ENCODE measurements around the gene RCN1.
"Not testable (repeated sequence)": the region's sequence is repeated elsewhere in the genome, so short reads cannot be mapped to it uniquely, and the experiment has no call there.

Gene RCN1

DNA sequence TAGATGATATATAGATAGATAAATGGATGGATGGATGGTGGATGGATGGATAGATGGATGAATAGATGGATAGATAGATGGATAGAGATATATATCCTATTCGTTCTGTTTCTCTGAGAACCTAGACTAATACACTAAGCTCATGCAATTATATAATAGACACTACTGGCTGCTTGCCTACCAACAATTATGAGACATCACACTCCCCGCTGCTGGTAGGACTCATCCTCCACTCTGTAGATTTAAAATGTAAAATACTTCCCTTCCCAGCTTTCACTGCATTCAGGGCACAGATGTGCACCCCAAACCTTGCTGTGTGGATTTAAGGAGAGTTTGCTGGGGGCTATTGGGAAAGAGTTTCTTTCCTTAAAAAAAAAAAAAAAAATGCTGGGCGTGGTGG, 28.3 kb upstream of the RCN1 start:
- Histone ChIP-seq H3K4me3 (ENCODE audit: low read length) (no peak overlapping the region), H3K9ac (ENCODE audit: low read length) (no peak overlapping the region), H3K27me3 (replicated peaks; ENCODE audit: control insufficient read depth, insufficient read depth, low read length) (no peaks in the 10 kb centered on the region), H3K36me3 (ENCODE audit: control insufficient read depth, insufficient read depth, low read length, severe bottlenecking) (no peaks in the 10 kb centered on the region), H3K4me1 (ENCODE audit: control insufficient read depth, insufficient read depth, low read length) (no peaks in the 10 kb centered on the region), H3K9me3 (ENCODE audit: control insufficient read depth, low read length) (no peaks in the 10 kb centered on the region)
- DNase-seq (ENCODE audit: low read depth) = no peak

DNA sequence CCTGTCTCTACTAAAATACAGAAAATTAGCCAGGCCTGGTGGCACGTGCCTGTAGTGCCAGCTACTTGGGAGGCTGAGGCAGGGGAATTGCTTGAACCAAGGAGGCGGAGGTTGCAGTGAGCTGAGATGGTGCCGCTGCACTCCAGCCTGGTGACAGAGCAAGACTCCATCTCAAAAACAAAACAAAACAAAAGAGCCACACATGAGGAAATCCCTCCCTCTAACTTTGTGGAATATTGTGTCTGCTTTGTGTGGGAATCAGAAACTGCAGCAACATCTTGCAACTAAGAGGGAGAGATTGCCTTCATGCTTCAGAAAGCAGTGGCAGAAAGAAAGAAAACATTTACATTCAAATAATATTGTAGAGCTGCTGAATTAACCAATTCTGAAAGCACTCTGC, 27.8 kb upstream of the RCN1 start:
- H3K9me3 ChIP-seq (ENCODE audit: control insufficient read depth, low read length); H3K36me3 ChIP-seq (ENCODE audit: control insufficient read depth, insufficient read depth, low read length, severe bottlenecking); DNase-seq (ENCODE audit: low read depth); H3K27me3 ChIP-seq (replicated peaks; ENCODE audit: control insufficient read depth, insufficient read depth, low read length); H3K4me3 ChIP-seq (ENCODE audit: low read length); H3K9ac ChIP-seq (ENCODE audit: low read length); H3K4me1 ChIP-seq (ENCODE audit: control insufficient read depth, insufficient read depth, low read length): not testable (repeated sequence)

DNA sequence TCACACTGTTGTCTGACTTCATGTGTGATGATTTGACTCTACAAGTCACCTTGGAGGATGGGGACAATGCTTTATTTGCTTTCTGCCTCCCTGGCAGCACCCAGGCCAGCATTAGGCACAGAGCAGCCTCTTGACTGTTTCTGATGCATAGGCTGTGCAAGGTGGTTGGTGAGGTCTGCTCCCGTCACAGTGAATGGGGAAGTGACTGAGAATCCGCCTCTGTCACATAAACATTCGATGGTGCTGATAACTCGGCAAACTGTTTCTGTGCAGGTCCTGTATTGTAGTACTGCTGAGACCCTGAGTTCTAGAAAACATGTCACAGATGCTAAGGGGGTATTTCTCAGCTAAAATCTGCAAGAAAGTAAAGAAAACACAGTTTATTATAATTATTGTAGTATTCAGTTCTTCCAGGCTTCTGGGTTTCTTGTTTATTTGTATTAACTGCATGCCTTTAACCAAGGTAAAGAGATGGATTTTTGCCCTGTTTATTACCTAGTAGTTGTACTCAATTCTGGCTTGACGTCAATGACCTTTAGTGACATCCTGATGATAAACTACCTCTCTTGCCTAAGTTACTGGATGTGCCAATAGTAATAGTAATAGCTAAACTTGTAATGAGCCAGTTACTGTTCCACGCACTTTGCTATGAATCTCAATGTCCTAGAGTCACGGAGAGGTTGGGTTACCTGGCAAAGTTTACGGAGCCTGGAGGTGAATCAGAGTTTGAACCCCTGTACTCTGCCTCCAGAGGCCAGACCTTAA, 24.8 kb upstream of the RCN1 start:
- no peaks in the 10 kb centered on the region for H3K4me1 ChIP-seq (ENCODE audit: control insufficient read depth, insufficient read depth, low read length)
- no peaks in the 10 kb centered on the region for H3K36me3 ChIP-seq (ENCODE audit: control insufficient read depth, insufficient read depth, low read length, severe bottlenecking)
- no peak overlapping the region for H3K4me3 ChIP-seq (ENCODE audit: low read length)
- DNase-seq (ENCODE audit: low read depth) = no peak
- H3K27me3 ChIP-seq (replicated peaks; ENCODE audit: control insufficient read depth, insufficient read depth, low read length) = peaks cover 5% of the 10 kb centered on the region
- no peaks in the 10 kb centered on the region for H3K9me3 ChIP-seq (ENCODE audit: control insufficient read depth, low read length)
- no peak overlapping the region for H3K9ac ChIP-seq (ENCODE audit: low read length)

DNA sequence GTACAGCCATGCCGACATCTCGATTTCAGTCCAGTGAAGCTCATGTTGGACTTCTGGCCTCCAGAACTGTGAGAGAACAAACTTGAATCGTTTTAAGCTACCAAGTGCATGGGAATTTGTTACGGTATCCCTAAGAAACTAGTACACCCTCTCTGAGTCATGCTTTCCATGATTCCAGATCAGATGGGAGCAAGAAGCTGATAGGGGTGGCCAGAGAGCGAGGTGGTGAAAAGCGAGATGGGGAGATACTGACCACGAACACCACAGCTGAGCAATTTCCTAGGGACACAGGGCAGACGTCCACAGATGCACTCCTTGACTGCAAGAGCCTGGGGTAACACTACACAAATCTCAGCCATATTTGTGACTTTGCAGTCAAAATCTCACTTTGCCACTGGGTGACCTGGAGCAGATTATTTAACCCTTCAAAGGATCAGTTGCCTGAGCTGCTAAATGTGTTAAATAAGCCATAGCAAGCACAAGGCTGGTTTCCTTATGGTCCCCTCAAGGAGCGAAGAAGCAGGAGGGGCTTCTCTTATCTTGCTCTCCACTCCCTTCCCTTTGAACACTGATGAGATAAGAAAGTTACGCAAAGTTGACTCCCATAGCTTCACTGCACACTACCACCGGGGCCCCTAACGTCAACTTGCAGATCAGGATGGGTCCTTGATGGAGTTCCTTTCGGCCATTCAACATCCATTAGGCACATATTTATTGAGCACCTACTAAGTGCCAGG, 22.6 kb upstream of the RCN1 start:
- Histone ChIP-seq H3K4me1 (ENCODE audit: control insufficient read depth, insufficient read depth, low read length) (peaks cover 10% of the 10 kb centered on the region), H3K27me3 (replicated peaks; ENCODE audit: control insufficient read depth, insufficient read depth, low read length) (peaks cover 5% of the 10 kb centered on the region), H3K9me3 (ENCODE audit: control insufficient read depth, low read length) (no peaks in the 10 kb centered on the region), H3K4me3 (ENCODE audit: low read length) (no peak overlapping the region), H3K9ac (ENCODE audit: low read length) (no peak overlapping the region), H3K36me3 (ENCODE audit: control insufficient read depth, insufficient read depth, low read length, severe bottlenecking) (no peaks in the 10 kb centered on the region)
- DNase-seq (ENCODE audit: low read depth) = no peak

DNA sequence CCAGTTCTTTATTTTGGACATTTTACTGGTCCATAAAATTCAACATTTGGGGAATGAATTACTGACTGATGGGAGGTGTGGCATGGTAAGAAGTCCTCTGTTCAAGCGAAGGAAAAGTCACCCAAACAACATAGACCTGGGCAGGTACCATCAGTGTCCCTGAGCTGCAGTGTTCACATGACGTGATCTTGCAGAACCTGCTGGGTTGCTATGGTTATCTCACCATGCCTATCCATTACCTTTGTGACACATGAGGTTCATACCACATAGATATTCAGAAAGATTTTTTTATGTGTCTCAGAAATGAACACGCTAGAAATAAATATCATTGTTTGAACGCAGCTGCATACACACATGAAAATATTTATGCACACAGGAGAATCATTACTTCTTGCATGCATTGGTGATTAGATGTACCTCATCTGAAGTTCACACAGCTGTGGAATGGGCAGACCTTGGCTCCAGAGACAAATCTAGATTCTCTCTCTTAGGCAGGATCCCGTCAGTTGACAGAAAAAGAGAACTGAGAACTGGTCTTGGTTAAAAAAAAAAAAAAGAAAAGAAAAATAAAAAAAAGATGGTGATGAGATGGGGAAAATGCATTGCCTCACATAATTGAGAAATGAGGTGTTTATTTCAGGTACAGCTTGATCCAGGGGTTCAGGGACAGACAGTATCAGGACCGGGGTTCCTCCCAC, 21.4 kb upstream of the RCN1 start:
- Histone ChIP-seq H3K27me3 (replicated peaks; ENCODE audit: control insufficient read depth, insufficient read depth, low read length) (peaks cover 5% of the 10 kb centered on the region), H3K4me3 (ENCODE audit: low read length) (no peak overlapping the region), H3K4me1 (ENCODE audit: control insufficient read depth, insufficient read depth, low read length) (peaks cover 15% of the 10 kb centered on the region), H3K36me3 (ENCODE audit: control insufficient read depth, insufficient read depth, low read length, severe bottlenecking) (no peaks in the 10 kb centered on the region), H3K9me3 (ENCODE audit: control insufficient read depth, low read length) (no peaks in the 10 kb centered on the region), H3K9ac (ENCODE audit: low read length) (no peak overlapping the region)
- no peak for DNase-seq (ENCODE audit: low read depth)

DNA sequence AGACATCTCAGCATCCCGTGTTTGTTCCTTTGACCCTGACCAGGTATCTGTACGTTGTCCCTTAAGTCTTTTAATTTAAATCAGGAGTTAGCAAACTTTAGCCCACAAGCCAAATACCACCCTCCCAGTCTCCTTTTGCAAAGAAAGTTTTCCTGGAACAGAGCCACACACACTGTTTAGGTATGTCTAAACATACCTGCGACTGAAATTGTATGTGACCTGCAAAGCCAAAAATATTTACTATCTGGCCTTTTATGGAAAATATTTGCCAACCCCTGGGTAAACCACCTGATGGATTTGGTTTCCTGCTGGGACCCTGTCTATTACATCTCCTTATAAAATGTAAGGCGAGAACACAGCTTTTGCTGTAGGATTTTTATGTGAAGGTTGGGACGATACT, 20.2 kb upstream of the RCN1 start:
- no peak for DNase-seq (ENCODE audit: low read depth)
- Histone ChIP-seq H3K4me1 (ENCODE audit: control insufficient read depth, insufficient read depth, low read length) (peaks cover 15% of the 10 kb centered on the region), H3K36me3 (ENCODE audit: control insufficient read depth, insufficient read depth, low read length, severe bottlenecking) (no peaks in the 10 kb centered on the region), H3K4me3 (ENCODE audit: low read length) (no peak overlapping the region), H3K9me3 (ENCODE audit: control insufficient read depth, low read length) (no peaks in the 10 kb centered on the region), H3K27me3 (replicated peaks; ENCODE audit: control insufficient read depth, insufficient read depth, low read length) (peaks cover 5% of the 10 kb centered on the region), H3K9ac (ENCODE audit: low read length) (no peak overlapping the region)

DNA sequence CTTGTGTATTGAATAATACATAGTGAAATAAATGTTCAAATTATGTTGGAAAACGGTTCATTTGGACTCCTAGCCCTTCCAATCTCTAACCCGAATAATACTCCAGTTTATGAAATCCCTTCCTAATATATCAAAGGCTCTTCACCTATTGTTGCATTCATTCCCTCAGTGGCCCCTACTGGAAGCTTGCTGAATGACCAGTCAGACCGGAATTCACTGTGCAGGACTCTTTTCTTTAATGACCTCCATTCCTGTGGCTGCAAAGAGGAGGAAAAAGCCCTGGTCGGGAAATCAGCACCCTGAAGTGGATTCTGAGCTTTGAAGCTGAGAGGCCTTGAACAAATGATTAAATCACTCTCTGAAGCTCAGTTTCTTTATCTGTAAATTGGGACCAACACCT, 19.1 kb upstream of the RCN1 start:
- no peak overlapping the region for H3K4me3 ChIP-seq (ENCODE audit: low read length)
- DNase-seq (ENCODE audit: low read depth) = peak; percentile 61
- no peak overlapping the region for H3K9ac ChIP-seq (ENCODE audit: low read length)
- H3K9me3 ChIP-seq (ENCODE audit: control insufficient read depth, low read length) = no peaks in the 10 kb centered on the region
- peaks cover 5% of the 10 kb centered on the region for H3K27me3 ChIP-seq (replicated peaks; ENCODE audit: control insufficient read depth, insufficient read depth, low read length)
- peaks cover 15% of the 10 kb centered on the region for H3K4me1 ChIP-seq (ENCODE audit: control insufficient read depth, insufficient read depth, low read length)
- no peaks in the 10 kb centered on the region for H3K36me3 ChIP-seq (ENCODE audit: control insufficient read depth, insufficient read depth, low read length, severe bottlenecking)

DNA sequence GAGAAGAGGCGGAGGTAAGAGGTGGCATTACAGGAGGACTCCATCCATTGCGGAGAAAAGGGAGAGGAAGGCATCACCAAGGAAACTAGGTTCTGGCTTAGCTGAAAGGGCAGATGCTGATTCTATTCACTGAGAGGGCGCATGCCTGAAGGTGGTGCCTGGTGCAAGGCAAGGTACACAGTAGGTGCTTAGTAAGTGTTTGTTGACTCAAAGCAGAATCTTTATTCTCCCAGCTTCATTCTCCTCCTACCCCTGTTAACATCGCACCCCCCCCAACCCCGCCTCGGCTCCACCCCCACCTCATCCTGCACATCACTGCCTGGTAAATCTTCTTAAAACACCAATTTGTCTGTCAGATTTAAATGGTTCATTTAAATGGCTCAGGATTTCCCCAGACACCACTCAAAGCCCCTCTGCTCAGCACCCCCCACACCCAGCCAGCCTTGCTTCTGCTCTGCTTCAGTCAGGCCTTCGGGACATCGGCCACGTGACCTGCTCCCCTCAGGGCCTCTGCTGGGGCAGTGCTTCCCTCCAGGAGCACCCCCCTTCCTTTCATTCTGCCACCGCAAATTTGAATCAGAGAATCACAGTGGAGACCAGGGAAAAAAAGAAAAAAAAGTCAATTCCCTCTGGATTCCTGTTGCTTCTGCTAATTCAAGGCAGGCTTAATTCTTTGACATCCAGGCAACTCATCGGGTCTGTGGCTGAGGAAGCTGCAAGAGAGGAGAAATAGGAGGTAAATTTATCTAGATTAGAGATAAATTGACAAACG, 17.8 kb upstream of the RCN1 start:
- no peaks in the 10 kb centered on the region for H3K9me3 ChIP-seq (ENCODE audit: control insufficient read depth, low read length)
- H3K36me3 ChIP-seq (ENCODE audit: control insufficient read depth, insufficient read depth, low read length, severe bottlenecking) = no peaks in the 10 kb centered on the region
- peaks cover 15% of the 10 kb centered on the region for H3K4me1 ChIP-seq (ENCODE audit: control insufficient read depth, insufficient read depth, low read length)
- H3K27me3 ChIP-seq (replicated peaks; ENCODE audit: control insufficient read depth, insufficient read depth, low read length) = peaks cover 5% of the 10 kb centered on the region
- H3K4me3 ChIP-seq (ENCODE audit: low read length) = no peak overlapping the region
- peak overlapping the region; percentile 28 for H3K9ac ChIP-seq (ENCODE audit: low read length)
- DNase-seq (ENCODE audit: low read depth) = no peak

DNA sequence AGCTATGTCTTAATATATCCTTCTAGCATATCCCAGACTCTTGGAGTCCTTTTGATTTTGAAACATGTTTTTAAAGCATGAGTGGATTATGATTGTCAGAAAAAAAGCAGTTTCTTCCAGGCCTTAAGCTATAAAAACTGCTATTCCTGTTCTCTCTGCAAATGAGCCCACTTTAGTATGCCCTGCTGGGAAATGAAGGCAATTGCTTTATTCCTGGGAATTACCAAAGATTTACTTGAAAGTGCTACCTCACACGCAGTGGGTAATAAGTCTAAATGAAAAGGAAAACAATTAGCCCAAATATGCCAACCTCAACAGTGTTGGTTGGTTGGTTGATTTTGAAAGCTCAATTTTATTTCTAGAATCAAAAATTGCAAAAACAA, 17.2 kb upstream of the RCN1 start:
- Histone ChIP-seq H3K9me3 (ENCODE audit: control insufficient read depth, low read length) (no peaks in the 10 kb centered on the region), H3K27me3 (replicated peaks; ENCODE audit: control insufficient read depth, insufficient read depth, low read length) (no peaks in the 10 kb centered on the region), H3K4me1 (ENCODE audit: control insufficient read depth, insufficient read depth, low read length) (peaks cover 15% of the 10 kb centered on the region), H3K4me3 (ENCODE audit: low read length) (no peak overlapping the region), H3K9ac (ENCODE audit: low read length) (peak overlapping the region; percentile 28), H3K36me3 (ENCODE audit: control insufficient read depth, insufficient read depth, low read length, severe bottlenecking) (no peaks in the 10 kb centered on the region)
- no peak for DNase-seq (ENCODE audit: low read depth)

DNA sequence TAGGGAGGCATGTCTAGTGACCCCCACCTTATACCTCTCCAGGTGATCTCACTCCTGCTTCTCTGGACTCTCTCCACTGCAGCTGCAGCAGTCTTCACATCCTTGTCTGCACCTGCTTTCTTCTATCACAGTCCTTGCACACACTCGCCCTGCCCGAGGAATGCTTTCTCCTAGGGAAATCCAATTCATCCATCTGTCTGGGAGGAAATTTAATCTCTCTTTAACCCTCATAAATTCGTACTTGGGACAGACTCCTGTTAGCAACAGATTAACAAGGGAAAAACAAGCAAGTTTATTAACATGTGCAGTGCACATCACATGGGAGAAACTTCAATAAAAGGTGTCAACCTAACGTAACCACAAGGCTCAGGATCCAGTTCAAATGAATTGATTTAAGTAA, 11.3 kb upstream of the RCN1 start:
- no peak for DNase-seq (ENCODE audit: low read depth)
- no peak overlapping the region for H3K4me3 ChIP-seq (ENCODE audit: low read length)
- H3K9ac ChIP-seq (ENCODE audit: low read length) = no peak overlapping the region
- no peaks in the 10 kb centered on the region for H3K36me3 ChIP-seq (ENCODE audit: control insufficient read depth, insufficient read depth, low read length, severe bottlenecking)
- no peaks in the 10 kb centered on the region for H3K9me3 ChIP-seq (ENCODE audit: control insufficient read depth, low read length)
- peaks cover 10% of the 10 kb centered on the region for H3K4me1 ChIP-seq (ENCODE audit: control insufficient read depth, insufficient read depth, low read length)
- no peaks in the 10 kb centered on the region for H3K27me3 ChIP-seq (replicated peaks; ENCODE audit: control insufficient read depth, insufficient read depth, low read length)

All from adipocyte (in vitro differentiated cells).